MV-4-11 (cell line): Measurements from ENCODE around the gene UBQLN3.

ENCODE experiments used
- DNase-seq: peaks from one replicate; lab custom pipeline; 2025; lab: John Stamatoyannopoulos, UW

The UBQLN3 gene

GRCh38 chr11:5505363-5506048, 4.3 kb downstream of the UBQLN3 start:
- no peak for DNase-seq

- no peak for DNase-seq
These were observed 5.3 kb downstream of the UBQLN3 start for GRCh38 chr11:5504403-5504921.

GRCh38 chr11:5500393-5500801, 9.4 kb downstream of the UBQLN3 start:
- DNase-seq: peak; percentile 22

- no peak for DNase-seq
These were observed 10.1 kb downstream of the UBQLN3 start for GRCh38 chr11:5499671-5500070.

DNA sequence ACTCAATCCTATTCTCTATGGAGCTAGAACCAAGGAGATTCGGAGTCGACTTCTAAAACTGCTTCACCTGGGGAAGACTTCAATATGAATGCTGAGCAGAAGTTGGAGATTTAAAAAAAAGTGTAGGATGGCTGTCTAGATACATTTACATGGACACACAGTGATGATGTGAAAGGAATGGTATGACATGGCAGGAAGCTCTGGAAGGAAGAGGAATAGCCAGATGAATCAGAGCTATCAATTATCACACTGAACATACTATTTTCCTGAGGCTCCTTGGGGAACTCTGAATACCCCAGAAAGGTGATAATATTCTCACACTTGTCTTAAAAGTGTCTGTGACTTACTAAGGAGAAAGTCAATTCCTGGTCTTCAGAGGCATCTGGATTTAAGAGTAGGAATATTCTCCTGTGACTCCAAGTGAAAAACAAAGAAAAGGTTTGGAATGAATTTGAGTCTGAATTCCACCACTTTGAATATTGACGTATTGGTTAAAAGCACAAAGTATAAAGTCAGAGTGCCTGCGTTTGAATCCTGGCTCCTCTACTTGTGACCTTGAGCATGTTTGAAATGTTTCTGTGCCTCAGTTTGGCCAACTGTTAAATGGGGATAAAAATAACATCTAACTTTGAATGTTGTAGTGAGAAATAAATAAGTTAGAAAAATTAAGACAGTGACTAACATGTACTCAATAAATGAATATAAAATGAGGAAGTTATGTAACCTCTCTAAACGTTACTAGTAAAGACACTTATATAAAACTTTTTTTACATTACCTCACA, 20.0 kb downstream of the UBQLN3 start:
- DNase-seq: no peak

DNA sequence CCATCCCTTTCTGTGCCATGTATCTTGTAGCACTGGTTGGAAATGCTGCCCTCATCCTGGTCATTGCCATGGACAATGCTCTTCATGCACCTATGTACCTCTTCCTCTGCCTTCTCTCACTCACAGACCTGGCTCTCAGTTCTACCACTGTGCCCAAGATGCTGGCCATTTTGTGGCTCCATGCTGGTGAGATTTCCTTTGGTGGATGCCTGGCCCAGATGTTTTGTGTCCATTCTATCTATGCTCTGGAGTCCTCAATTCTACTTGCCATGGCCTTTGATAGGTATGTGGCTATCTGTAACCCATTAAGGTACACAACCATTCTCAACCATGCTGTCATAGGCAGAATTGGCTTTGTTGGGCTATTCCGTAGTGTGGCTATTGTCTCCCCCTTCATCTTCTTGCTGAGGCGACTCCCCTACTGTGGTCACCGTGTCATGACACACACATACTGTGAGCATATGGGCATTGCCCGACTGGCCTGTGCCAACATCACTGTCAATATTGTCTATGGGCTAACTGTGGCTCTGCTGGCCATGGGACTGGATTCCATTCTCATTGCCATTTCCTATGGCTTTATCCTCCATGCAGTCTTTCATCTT, 20.9 kb downstream of the UBQLN3 start:
- DNase-seq: no peak

DNA sequence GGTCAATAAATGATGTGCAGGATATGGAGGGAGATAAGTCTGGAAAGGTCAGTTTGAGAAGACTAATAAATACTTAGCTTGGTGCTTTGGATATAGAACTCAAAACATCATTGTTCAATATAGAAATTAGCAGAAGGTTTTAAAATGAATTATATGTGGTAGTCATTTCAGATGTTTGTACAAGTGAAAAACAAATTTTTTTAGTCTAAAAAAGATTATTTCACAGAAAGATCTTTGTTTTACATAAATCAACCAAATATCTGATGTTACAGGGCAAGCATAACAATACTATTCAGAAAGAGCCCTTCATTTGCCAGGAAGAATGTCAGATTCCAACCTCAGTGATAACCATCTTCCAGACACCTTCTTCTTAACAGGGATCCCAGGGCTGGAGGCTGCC, 21.4 kb downstream of the UBQLN3 start, which contains the start of gene OR52D1:
Gene OR52D1, plus strand, starts transcription at position 301 of the 400 bp plus-strand sequence. Its CDS starts 22 bp downstream, at position 323.
- no peak for DNase-seq

GRCh38 chr11:5486421-5486820, 23.3 kb downstream of the UBQLN3 start:
- DNase-seq: no peak

GRCh38 chr11:5486003-5486402, 23.8 kb downstream of the UBQLN3 start:
- DNase-seq: no peak

GRCh38 chr11:5476186-5476819, 33.5 kb downstream of the UBQLN3 start:
- peak; percentile 29 for DNase-seq

DNA sequence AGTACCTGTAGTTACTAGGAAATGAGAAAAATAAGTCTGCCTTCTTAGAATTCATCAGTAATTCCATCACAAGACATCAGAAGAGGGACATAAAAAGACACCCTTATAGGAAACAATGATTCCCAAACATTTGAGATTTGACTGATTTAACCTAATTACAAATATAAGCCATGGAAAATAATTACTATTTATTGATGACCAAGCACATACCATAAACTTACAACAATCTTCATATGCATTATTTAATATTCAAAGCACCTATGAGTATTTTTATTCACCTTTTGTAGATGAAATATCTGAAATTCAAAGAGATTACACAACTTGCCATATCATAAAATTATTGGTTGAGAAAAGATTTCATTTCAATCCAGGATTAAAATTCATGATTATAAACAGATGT, 35.8 kb downstream of the UBQLN3 start:
- no peak for DNase-seq

- DNase-seq: no peak
These were observed 42.2 kb downstream of the UBQLN3 start for GRCh38 chr11:5467527-5467926.

- DNase-seq: no peak
These were observed 48.7 kb downstream of the UBQLN3 start for GRCh38 chr11:5460983-5461621.
